ENCODE measurements around the gene HUS1B.
"Not testable (repeated sequence)": the region's sequence is repeated elsewhere in the genome, so short reads cannot be mapped to it uniquely, and the experiment has no call there.

Gene HUS1B

DNA sequence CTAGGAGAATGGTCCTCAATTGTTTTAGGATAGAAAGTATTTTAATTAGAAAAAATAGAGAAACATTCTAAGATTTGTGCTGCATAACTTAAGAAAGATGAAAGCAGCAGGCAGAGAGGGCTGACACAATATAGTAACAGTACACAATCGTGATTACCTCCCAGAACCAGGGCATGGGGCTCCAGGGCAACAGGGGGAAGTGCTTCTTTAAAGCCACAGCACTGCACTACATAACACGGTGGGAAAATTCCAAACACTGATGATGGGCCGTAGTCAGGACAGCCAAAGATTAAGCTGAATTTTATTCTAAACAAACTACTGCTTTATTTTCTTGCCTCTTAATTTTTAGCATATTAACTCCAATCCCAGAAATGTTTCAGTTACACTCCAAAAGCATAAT lies 21.6 kb upstream of the HUS1B start:
- DNase-seq (ENCODE audit: low spot score) = no peak

DNA sequence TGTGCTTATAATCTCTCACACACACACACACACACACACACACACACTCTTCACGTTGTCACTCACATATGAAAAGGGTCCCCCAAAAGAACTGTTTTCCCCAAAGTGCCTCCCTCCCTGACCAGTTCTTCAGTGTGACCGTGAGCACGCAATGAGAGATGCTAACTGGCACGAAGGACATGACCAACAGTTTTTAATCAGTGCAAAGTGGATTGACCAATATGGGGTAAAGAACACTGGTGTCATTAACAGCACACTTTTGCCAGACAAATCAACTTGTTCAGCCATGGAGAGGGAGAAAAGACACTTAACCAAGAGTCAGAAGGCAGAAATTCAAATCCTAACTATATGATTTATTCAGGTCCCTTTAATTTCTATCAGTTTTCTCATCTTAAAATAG lies 21.0 kb upstream of the HUS1B start:
- DNase-seq (ENCODE audit: low spot score) = no peak

- no peak for DNase-seq (ENCODE audit: low spot score)
Measured at GRCh38 chr6:674956-675355, 18.1 kb upstream of the HUS1B start.

DNA sequence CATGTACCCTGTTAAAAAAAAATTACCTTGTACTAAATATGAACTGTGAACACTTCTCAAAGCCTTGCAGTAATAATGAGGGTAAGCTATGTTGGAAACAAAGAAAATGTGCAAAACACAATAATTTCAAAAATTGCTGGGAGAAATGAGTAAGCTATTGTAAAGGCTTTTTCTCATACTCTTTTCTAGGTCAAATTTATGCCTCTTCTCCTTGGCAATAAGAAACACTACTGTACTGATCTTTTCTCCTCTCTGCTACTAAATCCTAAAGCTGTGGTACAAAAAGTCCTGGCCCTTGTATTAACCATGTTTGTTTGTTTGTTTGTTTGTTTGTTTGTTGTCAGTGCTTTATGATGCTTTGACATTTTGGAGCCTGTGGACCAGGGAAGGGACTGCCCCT lies 17.5 kb upstream of the HUS1B start:
- DNase-seq (ENCODE audit: low spot score) = no peak

GRCh38 chr6:667253-667927 lies 10.5 kb upstream of the HUS1B start:
- DNase-seq (ENCODE audit: low spot score) = no peak

DNA sequence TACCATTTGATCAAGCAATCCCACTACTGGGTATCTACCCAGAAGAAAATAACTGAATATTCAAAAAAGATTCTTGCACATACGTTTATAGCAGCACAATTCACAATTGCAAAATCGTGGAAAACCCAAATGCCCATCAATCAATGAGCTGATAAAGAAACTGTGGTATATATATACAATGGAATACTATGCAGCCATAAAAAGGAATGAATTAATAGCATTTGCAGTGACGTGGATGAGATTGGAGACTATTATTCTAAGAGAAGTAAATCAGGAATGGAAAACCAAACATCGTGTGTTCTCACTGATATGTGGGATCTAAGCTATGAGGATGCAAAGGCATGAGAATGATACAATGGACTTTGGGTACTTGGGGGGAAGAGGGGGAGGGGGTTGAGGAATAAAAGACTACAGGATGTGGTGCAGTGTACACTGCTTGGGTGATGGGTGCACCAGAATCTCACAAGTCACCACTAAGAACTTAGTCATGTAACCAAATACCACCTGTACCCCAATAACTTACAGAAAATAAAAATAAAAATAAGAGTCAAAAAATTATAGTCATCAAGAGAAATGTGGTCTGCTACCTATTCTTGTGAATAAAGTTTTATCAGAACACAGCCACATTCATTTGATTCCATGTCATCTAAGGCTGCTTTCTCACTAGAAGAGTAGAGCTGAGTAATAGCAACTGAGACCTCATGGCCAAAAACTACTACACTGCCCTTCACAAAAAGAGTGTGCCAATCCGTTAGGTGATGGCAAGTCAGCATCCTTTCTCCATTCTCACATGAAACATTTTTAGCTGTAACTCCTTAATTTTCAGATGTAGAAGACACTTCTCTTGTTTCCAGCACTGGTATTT lies 8.7 kb upstream of the HUS1B start:
- DNase-seq (ENCODE audit: low spot score) = no peak

DNA sequence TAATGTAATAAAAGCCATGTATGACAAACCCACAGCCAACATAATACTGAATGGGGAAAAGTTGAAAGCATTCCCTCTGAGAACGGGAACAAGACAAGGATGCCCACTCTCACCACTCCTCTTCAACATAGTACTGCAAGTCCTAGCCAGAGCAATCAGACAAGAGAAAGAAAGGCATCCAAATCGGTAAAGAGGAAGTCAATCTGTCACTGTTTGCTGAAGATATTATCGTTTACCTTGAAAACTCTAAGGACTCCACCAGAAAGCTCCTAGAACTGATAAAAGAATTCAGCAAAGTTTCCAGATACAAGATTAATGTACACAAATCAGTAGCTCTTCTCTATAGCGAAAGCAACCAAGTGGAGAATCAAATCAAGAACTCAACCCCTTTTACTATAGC lies 6.9 kb upstream of the HUS1B start:
- not testable (repeated sequence) for DNase-seq (ENCODE audit: low spot score)

DNA sequence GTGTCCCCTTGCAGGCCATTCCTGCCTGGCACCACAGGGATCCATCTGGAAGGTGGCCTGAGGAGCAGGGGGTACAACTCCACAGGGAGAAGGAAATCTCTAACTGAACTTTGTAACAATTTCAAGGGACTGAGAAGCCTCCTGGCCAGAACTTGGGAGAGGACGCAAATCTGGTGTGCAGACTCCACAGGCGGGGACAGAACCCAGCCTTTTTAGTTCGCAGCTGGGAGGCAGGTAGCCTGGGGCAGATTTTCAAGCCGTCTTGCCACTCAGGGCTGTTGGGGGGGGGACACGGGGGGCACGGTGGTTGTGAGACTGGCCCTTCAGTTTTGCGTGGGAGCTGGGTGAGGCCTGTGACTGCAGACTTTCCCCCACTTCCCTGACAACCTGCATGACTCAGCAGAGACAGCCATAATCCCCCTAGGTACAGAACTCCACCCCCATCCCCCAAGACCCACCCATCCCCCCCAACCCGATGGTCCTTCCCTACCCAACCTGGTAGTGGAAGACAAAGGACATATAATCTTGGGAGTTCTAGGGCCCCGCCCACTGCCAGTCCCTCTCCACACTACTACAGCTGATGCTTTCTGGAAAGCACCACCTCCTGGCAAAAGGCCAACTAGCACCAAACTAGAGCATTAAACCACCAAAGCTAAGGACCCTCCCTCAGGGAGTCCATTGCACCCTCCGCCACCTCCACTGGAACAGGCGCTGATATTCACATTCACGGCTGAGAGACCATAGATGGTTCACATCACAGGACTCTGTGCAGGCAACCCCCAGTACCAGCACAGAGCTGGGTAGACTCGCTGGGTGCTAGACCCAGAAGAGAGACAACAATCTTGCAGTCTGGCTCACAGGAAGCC lies 3.0 kb upstream of the HUS1B start:
- DNase-seq (ENCODE audit: low spot score) = peak; percentile 35

DNA sequence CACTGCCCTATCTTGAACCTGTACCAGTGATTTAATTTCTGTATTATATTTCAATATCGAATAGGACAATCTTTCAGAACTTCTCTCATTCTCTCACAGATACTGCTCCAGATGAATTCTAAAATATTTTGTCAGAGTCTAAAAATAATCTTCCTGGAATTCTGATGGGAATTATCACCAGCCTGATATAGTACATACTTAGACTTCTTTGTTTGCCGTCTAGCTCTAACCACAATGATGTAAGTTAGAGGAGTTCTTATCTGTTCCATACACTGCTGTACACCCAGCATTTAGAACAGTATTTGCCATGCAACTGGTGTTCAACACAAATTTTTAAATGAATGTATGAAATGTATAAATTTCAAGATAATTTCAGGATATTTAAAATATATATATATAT lies 1.3 kb upstream of the HUS1B start:
- DNase-seq (ENCODE audit: low spot score) = no peak

- no peak for DNase-seq (ENCODE audit: low spot score)
Measured at GRCh38 chr6:657743-658142, 843 bp upstream of the HUS1B start.

DNA sequence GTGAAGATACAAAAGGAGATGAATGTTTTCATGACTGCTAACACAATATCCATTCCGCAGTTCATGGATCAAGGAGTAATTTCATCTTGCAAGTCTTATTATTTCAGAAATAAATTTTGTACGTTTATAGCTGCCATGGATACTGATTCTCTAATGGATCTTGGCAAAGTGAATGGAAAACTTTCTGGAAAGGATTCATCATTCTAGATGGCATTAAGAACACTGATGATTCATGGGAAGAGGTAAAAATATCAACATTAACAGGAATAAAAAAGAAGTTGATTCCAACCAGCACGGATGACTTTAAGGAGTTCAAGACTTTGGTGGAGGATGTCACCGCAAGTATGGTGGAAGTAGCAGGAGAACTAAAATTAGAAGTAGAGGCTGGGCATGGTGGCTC lies 2.8 kb downstream of the HUS1B start:
- no peak for DNase-seq (ENCODE audit: low spot score)

- DNase-seq (ENCODE audit: low spot score) = no peak
Measured at GRCh38 chr6:652865-653264, 4.0 kb downstream of the HUS1B start.

DNA sequence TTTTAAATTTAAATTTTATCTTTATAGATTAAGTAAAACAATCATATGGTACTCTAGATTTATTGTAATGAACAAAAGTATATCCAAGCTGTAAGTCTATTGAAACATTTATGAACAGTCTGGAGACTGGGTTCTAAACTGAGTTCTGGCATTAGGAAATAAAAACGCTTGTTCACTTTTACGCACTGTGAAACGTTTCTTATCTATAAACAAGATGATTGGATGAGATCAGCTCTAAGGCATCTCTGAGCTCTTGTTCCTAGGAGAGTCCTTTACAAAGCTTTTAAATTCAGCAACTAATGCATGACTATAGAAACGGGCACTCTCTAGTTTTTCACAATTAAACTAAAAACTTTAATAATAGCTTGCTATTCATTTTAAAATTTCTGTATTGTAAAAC lies 6.8 kb downstream of the HUS1B start:
- no peak for DNase-seq (ENCODE audit: low spot score)

GRCh38 chr6:642805-643204 lies 14.1 kb downstream of the HUS1B start:
- DNase-seq (ENCODE audit: low spot score) = no peak

DNA sequence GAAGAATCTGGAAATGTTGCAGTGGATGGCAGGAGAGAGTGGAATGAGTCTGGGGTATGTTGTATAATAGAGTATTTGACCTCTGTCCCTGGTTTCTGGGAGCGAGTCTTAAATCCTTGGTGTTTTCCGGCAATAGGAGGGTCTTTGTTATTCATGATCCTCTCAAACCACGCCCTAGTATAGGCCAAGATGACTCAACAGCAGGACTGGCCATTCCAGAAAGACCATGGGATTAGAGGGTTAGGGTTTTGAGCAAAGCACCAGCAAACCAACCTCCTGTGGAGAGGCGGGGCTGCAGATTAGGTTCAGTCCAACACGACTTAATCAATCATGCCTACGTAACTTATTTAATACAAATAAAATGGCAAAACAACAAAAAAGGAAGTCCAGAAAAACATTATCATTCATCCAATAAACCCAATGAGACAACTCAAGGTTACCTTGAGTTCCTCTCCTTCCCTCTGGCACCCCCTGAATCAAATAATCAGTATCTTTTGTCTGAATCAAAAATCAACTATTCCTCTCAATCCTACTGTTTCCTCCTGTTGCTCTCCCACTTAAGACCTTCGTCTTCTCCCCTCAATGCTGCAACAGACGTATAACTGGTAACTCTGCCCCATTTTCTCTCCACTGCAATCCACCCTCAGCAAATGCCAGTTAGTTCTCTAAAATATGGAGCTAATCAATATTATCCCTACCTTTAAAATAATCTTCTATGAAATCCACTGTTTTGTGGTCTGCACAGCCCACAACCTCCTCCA lies 15.5 kb downstream of the HUS1B start:
- DNase-seq (ENCODE audit: low spot score) = no peak

- DNase-seq (ENCODE audit: low spot score) = no peak
Measured at GRCh38 chr6:636488-636887, 20.4 kb downstream of the HUS1B start.

DNA sequence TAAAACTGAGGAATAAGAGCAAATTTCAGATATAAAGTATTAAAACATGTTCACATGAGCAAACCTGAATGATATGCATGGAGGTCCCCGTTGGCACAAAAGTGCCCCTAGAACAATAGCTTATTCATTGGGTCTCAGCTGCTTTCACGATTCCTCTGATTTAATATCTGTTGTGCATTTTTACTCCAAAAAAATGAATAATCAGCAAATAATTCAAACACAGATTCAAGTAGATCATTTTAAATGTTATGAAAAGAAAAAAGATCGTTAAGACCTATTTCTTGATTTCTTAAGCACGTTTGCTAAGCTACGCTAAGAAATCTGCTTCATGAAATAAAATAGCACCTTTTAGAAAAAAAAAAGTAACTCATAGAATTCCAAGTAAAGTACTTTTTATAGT lies 21.7 kb downstream of the HUS1B start:
- no peak for DNase-seq (ENCODE audit: low spot score)

- no peak for DNase-seq (ENCODE audit: low spot score)
Measured at GRCh38 chr6:633611-634010, 23.3 kb downstream of the HUS1B start.

GRCh38 chr6:628766-629165 lies 28.1 kb downstream of the HUS1B start:
- DNase-seq (ENCODE audit: low spot score) = no peak

GRCh38 chr6:626236-626635 lies 30.7 kb downstream of the HUS1B start:
- no peak for DNase-seq (ENCODE audit: low spot score)

- DNase-seq (ENCODE audit: low spot score) = peak; percentile 22
Measured at GRCh38 chr6:624979-625378, 31.9 kb downstream of the HUS1B start.

DNA sequence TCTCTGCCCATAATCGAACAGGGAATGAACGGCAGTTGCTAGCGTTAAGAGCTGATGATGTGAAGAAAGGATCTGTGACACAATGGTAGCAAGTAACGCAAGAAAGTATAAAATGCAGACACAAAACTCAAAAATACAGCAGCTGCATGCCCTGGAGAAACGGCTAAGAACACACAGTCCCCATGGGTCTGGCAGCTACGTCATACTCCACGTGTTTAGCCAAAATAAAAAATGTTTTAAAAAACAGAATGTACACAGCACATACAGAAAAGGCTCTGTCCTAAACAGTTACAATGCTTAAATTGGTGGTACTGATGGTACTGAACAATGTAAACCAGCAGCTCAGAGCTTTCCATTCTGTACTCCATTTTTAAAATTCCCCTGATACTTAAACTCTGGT lies 34.4 kb downstream of the HUS1B start:
- DNase-seq (ENCODE audit: low spot score) = no peak

Data from iPS-NIHi11 (cell line).